BE2C (cell line): Measurements from ENCODE around the gene ANKRD53.

Source experiments
- DNase-seq: peaks from one replicate; pipeline ENCODE4 v3.0.0-alpha.2; 2020
- H3K27me3 ChIP-seq: fragments of 250-450 bp; sonication (Bioruptor Pico); 2 replicates; pipeline ENCODE4 v1.5.1; 2020; ENCODE audit warnings: mild to moderate bottlenecking
- H3K36me3 ChIP-seq: fragments of 250-450 bp; sonication (Bioruptor Pico); 2 replicates; pipeline ENCODE4 v1.5.1; 2020; ENCODE audit warnings: mild to moderate bottlenecking
- H3K4me1 ChIP-seq: fragments of 250-450 bp; sonication (Bioruptor Pico); 2 replicates; pipeline ENCODE4 v1.5.1; 2020
- H3K4me3 ChIP-seq: 2 replicates; pipeline ENCODE4 v1.5.1; 2011; ENCODE audit warnings: low read depth, low read length
- H3K9me3 ChIP-seq: fragments of 250-450 bp; sonication (Bioruptor Pico); 2 replicates; pipeline ENCODE4 v1.5.1; 2020
- TF ChIP-seq, protein P1 (sequence below): IDR thresholded peaks from 2 replicates; pipeline ENCODE4 v1.5.1; 2012; ENCODE audit warnings: mild to moderate bottlenecking, low read depth, low read length

The ANKRD53 gene

DNA sequence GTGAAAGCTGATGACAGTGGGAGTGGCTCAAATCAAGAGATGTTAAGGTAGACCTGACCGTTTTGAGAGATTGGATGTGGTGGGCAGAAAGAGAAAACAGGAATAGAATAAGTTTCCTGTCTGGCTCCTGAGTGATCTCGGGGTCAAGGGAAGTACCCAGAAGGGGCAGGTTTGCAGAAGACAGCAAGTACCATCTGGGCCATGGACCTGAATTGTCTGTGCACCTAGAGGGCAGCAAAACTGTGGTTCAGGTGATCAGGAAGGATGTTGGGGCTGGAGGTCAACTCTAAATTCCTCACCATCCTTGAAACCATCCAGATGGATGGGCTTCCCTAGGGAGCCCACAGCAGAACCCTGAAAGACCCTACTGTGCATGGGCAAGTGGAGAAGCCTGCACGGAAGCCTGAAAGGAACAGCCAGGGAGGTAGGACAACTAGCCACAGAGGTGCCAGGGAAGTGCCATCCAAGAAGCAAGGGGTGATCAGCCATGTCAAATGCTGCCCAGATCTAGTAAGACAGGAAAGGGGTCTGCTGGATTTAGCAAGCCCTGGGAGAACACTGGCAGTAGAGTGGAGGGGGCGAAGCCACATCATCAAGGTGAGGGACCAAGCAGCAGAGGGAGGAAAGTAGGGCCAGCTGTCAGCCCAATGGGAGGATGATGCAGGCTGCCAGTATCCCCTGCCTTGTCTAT, 8.2 kb downstream of the ANKRD53 start:
- Histone ChIP-seq H3K36me3 (no peaks in the 10 kb centered on the region; the same call in 1 of the 2 replicates), H3K9me3 (no peaks in the 10 kb centered on the region), H3K4me3 (no peak overlapping the region), H3K4me1 (no peaks in the 10 kb centered on the region), H3K27me3 (no peaks in the 10 kb centered on the region)
- DNase-seq: no peak
- TF ChIP-seq, protein P1, sequence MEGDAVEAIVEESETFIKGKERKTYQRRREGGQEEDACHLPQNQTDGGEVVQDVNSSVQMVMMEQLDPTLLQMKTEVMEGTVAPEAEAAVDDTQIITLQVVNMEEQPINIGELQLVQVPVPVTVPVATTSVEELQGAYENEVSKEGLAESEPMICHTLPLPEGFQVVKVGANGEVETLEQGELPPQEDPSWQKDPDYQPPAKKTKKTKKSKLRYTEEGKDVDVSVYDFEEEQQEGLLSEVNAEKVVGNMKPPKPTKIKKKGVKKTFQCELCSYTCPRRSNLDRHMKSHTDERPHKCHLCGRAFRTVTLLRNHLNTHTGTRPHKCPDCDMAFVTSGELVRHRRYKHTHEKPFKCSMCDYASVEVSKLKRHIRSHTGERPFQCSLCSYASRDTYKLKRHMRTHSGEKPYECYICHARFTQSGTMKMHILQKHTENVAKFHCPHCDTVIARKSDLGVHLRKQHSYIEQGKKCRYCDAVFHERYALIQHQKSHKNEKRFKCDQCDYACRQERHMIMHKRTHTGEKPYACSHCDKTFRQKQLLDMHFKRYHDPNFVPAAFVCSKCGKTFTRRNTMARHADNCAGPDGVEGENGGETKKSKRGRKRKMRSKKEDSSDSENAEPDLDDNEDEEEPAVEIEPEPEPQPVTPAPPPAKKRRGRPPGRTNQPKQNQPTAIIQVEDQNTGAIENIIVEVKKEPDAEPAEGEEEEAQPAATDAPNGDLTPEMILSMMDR: no peak

DNA sequence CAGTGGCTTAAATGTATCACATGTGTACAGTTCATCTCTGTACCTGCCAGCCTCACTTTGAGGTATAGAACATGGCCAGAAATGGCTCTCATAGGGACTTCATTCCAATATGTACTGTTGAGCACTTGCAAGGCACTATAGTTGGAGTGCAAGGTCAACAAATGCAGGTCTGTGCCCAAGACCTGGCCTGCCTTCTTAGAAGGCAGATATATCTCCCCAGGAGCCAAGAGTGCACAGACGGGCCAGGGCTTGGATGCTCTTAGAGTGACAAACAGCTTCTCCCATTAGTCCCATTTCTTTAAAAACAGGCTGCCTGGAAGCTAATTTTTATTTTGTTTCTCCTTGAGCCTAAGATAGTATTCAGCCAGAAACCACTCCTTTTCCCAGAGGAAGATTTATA, 9.0 kb downstream of the ANKRD53 start:
- Histone ChIP-seq H3K4me3 (no peak overlapping the region), H3K9me3 (no peaks in the 10 kb centered on the region), H3K27me3 (no peaks in the 10 kb centered on the region), H3K36me3 (no peaks in the 10 kb centered on the region; the same call in 1 of the 2 replicates), H3K4me1 (no peaks in the 10 kb centered on the region)
- TF ChIP-seq, protein P1: no peak
- no peak for DNase-seq

DNA sequence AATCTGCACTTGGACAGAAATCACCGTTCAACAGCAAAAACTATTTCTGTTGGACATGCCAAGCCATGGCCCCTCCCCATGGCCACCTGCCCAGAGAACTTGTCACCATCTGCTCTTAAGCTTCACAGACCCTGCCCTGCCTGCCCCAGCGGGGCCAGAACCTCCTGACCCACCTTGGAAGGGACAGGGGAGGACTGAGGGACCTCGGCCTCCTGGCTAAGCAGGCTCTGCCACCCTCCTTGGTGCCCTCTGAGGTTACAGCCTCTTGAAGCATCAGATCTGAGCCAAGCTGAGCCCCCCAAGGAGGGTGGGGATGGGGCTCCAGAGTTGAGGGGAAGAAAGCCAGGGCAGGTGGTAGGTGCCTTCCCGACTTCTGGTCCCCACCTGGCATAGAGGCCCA, 9.7 kb downstream of the ANKRD53 start:
- no peak for DNase-seq
- H3K4me3 ChIP-seq: no peak overlapping the region
- TF ChIP-seq, protein P1: no peak
- H3K4me1 ChIP-seq: no peaks in the 10 kb centered on the region
- no peaks in the 10 kb centered on the region for H3K27me3 ChIP-seq
- no peaks in the 10 kb centered on the region; the same call in 1 of the 2 replicates for H3K36me3 ChIP-seq
- H3K9me3 ChIP-seq: no peaks in the 10 kb centered on the region

DNA sequence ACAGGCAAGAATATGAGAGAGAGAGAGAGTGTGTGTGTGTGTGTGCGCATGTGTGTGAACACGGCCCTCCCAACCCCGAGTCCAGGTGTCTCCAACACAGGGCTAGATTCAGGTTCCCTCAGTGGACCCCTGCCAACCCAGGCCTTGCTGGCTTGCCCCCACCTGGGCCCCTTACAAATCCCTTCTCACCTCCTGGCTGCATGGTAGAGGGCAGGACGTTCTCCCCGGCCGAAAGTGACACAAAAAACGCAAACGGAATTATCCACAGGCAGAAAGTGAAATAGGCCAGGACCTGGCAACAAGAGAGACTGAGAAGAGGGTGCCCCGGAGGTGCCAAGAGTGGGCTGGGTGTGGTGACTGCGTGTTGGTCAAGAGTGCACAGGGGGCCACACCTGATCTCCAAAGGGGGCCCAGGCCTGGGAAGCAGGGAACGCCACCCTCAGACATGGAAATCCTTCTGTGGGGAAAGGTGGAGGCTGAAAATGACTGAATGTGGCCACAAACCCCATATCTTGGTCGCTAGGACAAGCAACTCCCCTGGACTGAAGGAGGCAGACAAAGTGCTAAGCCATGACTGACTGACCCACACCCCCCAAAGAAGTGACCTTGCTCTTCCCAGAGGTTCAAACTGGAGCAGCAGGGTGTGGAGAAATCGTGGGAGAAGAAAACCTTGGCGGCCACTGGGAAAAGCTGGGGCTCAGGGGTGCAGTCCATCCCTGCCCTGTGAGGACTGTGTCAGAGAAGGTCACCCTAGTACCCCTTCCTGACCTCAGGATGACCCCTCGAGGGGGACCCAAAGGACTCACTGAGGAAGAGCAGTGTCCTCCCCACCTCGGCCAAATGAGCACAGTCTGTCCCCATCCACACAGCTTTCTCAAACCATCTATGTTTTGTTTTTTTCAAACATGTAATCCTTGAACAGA, 10.6 kb downstream of the ANKRD53 start:
- no peaks in the 10 kb centered on the region for H3K9me3 ChIP-seq
- no peak overlapping the region for H3K4me3 ChIP-seq
- H3K36me3 ChIP-seq: no peaks in the 10 kb centered on the region; the same call in 1 of the 2 replicates
- DNase-seq: no peak
- H3K4me1 ChIP-seq: no peaks in the 10 kb centered on the region
- TF ChIP-seq, protein P1: no peak
- H3K27me3 ChIP-seq: no peaks in the 10 kb centered on the region

DNA sequence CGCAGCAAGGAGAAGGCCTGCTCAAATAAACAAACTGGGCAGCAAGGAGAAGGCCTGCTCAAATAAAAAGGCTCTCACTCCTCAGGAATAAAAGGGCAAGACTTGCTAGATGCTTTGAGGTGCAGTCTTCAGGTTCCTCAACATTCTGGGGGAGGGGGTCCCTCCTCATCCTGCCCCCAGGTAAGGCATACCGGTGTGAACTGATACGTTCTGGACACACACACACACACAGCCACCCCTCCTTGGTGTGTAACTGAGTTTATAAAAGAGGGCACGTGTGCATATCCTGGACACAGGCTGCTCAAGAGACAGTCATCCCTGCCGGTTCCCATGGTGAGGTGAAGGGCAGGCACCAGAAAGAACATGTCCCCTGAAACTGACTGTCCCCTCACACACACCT, 11.8 kb downstream of the ANKRD53 start:
- DNase-seq: no peak
- Histone ChIP-seq H3K27me3 (no peaks in the 10 kb centered on the region), H3K36me3 (no peaks in the 10 kb centered on the region; the same call in 1 of the 2 replicates), H3K9me3 (no peaks in the 10 kb centered on the region), H3K4me3 (no peak overlapping the region), H3K4me1 (no peaks in the 10 kb centered on the region)
- TF ChIP-seq, protein P1: no peak
